Measurements from ENCODE around the gene FOXB1.

FOXB1 gene

GRCh38 chr15:60004009-60004845 lies at the start of gene FOXB1:
FOXB1 (plus strand) TSS chr15:60004311; CDS start chr15:60004964, 653 bp downstream.
- DNase-seq (ENCODE audit: low read depth), result no peak

DNA sequence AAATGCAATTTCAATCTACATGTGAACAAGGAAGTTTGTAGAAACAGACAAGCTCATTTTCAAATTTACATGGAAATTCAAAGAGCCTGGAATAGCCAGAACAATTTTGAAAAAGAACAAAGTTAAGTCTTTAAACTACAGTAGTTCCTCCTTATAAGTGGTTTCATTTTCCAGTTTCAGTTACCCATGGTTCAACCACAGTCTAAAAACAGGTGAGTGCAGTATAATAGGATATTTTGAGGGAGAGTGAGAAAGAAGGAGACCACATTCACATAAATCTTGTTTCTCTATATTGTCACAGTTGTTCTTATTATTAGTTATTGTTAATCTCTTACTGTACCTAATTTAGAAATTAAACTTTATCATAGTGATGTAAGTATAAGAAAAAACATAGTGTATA lies 45.8 kb upstream of the FOXB1 start:
- DNase-seq (ENCODE audit: low read depth), result no peak

- no peak for DNase-seq (ENCODE audit: low read depth)
These were observed 43.8 kb upstream of the FOXB1 start for GRCh38 chr15:59960318-59960717.

GRCh38 chr15:59963322-59963721 lies 40.8 kb upstream of the FOXB1 start:
- no peak for DNase-seq (ENCODE audit: low read depth)

- DNase-seq (ENCODE audit: low read depth), result no peak
These were observed 40.2 kb upstream of the FOXB1 start for GRCh38 chr15:59963925-59964324.

GRCh38 chr15:59965741-59966140 lies 38.4 kb upstream of the FOXB1 start:
- no peak for DNase-seq (ENCODE audit: low read depth)

DNA sequence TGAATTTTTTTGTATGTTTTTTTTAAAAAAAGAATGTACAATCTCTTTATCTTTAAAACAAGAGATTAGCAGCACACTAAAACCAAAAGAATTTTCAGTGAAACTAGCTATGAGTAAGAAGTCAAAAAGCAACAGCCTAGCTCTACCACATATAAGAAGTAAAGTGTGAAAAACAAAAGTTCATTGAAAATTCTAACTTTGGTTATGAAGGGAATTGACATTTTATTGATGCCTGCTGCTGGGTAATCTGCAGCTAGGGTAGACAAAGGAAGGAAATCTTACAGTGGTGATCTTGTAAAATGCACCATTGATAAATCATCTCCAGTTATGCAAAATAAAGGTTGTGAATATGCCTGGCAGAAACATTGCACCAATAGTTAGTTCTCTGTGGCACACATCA lies 37.8 kb upstream of the FOXB1 start:
- DNase-seq (ENCODE audit: low read depth), result no peak

DNA sequence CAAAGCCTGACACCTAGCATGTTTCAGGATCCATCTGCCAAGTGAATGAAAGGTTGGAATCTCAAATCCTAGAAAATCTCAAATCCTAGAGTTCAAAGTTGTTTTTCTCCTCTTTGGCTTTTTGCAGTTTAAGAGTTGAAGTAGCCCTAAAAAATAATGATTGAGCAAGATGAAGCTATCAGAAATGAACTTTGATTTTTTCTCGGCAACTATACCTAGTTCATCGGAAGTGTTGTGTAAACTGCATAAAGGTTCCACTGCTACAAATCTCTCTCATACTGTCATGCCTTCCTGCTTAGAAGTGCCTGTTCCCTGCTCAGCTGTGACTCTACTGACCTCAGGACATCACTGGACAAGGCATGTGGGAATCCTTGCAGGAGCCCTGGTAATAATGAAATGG lies 35.8 kb upstream of the FOXB1 start:
- no peak for DNase-seq (ENCODE audit: low read depth)

DNA sequence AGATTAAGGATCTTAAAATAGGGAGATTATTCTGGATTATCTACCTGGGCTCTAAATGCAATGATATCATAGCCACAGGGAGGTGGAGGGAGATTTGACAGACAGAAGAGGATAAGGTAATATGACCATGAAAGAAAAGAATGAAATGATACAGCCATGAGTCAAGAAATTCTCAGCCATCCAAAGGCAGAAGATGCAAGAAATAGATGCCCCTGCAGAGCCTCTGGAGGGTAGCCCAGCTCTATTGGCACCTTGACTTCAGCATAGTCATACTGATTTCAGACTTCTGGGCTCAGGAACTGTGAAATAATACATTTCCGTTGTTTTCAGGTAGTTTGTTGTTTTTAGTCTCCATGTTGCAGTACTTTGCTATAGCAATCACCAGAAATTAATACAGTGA lies 31.9 kb upstream of the FOXB1 start:
- no peak for DNase-seq (ENCODE audit: low read depth)

- DNase-seq (ENCODE audit: low read depth), result no peak
These were observed 27.4 kb upstream of the FOXB1 start for GRCh38 chr15:59976480-59977271.

DNA sequence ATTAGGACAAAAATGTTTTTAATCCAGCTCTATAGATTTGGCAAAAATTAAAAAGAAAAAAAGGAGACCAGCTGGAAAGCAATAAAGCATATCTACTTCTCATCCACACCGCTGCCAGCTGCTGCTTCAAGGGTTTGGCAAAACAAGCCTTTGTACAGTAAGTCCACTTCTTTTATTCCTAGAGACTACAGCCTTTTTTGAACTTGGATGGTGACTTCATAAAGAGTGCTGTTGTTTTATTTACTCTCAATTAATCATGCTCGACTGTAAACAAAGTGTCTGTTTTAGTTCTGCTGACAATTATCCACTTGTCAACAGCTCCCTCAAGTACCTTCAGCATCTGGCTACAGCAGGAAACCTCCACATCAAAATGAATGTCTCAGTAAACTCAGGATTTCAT lies 12.3 kb upstream of the FOXB1 start:
- no peak for DNase-seq (ENCODE audit: low read depth)

DNA sequence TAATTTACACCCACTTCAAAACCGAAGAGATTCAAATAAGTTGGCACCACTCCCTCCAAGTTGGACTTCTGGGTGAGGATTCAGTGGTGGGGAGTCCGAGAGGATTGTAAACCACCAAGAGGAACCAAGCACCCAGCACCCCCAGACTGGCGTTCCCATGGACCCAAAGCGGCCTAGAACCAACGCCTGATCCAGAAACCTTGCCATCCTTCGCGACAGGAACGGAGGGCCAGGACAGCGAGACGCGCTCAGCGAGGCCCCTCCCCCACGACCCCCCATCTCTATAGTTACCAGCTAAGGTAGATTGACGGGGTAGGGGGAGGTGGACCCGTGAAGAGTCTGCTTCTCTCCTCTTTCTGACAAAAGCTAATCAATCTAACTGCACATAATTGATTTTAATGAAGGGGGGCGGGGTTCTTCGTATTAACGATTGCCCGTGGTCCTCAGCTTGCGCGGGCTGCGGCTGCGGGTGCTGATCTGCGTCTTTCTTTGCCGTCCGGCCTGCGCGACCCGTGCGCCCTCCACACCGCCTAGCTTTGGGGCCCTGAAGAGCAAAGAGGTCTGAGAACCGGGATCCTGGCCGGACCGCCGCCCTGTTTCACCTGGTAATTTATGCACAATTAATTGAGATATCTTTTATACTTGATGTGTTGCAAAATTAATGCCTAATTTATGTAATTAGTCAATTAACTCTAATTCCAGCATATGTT lies 10.9 kb upstream of the FOXB1 start:
- DNase-seq (ENCODE audit: low read depth), result no peak

- DNase-seq (ENCODE audit: low read depth), result no peak
These were observed 10.1 kb upstream of the FOXB1 start for GRCh38 chr15:59993950-59994401.

DNA sequence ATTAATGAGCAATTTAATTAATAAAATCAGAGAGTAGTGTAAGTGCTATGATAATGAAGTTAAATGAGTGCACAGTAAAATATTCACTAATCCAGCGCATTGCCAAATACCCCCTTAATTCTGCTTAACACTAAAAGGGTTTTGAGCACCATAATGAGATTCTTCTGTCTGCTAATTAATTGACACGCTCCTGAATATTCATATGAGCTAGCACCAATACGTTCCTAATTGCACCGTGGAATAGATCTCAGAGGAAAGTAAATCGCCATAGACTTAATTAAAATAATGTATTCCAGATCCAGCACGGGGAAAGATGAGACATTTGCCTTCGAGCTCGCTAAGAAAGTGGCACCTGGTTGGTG lies 9.6 kb upstream of the FOXB1 start:
- no peak for DNase-seq (ENCODE audit: low read depth)

DNA sequence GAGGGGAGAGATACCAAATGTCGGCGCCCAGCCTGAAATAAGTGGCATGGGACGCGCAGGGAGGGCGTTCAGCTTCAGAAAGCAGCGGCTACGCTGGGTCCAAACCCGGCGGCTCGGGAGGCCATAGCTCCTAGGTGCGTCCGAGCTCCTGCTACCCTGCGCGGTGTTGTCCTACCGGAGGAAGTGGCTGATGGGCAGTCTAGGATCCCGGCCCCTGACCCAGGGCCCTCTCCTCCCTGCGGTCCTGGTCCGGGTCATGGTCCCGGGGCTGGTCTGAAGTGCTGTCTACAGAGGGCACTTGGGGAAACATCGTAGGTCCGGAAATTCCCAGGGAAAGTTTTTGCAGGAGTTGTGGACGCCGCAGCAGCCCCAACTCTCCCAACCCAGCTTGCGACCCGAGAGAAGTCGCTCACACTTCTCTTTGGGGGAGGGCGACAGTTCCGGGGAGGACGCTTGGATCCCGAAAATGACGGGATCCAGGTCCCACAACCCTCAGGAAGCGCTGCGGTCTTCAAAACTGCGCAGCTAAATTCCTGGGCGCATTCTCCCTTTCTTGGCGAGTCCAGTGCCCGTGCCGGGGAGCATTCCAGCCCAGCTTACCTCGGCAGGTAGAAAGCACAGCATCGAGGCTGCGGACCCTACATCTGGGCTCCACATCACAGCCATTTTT lies 9.1 kb upstream of the FOXB1 start:
- no peak for DNase-seq (ENCODE audit: low read depth)

DNA sequence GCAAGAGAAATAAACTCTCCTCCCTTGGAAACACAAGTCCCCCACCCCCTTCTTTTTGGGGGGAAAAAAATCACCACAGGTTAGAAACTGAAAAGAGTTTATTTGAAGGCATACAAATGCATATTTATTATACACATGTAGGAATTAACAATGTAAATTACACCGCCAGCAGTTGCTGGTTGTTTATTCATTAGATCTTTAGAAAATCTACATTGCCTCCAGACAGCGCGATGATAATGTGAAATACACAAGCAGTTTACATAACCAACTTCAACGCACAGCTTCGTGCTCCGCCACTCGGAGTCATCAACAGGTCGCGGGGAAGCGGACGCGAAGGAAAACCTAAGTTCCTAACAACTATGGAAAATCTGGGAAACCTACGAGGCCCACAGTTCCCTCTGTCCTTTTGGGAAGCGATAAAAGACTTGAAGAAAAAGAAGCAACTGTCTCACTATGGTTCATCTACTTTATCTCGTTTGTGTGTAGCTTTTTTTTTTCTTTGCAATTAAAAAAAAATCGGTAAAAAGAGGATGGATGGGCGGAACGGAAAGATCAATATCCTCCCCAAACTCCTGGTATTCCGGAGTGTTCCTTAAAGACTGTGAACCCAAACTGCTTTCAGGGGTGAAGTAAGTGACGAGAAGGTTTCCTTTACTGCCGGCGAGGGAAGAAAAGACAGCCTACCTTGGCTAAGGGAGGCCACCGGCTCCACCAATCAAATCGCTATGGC lies 8.4 kb upstream of the FOXB1 start:
- no peak for DNase-seq (ENCODE audit: low read depth)

- DNase-seq (ENCODE audit: low read depth), result no peak
These were observed 7.6 kb upstream of the FOXB1 start for GRCh38 chr15:59996298-59997041.

GRCh38 chr15:59997070-59997701 lies 6.9 kb upstream of the FOXB1 start:
- no peak for DNase-seq (ENCODE audit: low read depth)

DNA sequence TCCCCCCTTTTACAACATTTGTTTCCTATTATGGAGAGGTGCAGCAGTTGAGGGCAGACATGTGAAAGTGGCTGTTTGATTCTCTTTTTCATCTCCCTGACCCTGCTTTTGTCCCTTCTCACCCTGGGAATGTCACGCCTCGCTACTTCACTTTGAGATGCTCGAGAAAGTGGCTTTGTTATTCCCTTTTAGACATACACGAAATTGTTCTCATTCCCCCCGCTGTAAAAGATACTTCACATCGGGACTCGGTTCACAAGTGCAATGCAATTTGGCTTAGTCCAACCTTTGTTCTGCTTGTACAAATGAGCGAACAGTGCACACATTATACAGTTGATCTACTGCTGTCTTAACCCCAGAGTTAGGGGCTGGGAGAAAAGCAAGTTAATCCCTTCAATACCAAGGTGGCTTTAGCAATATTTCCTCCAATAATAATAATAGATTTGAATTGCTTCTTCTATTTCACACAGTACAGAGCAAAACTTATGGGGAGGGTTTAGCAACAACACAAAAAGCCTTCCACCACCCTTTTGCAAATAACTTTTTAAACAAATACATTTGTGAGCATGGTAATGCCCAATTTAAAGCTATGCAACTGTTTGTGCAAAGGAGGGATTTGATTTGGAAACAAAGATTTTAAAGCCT lies 5.7 kb upstream of the FOXB1 start:
- no peak for DNase-seq (ENCODE audit: low read depth)
